ENCODE results near the gene ARHGAP18. TPM values are rescaled to one million over a fixed set of nuclear protein-coding genes. Genes with fewer than 3 reads are reported as not detected.

Gene ARHGAP18, protein sequence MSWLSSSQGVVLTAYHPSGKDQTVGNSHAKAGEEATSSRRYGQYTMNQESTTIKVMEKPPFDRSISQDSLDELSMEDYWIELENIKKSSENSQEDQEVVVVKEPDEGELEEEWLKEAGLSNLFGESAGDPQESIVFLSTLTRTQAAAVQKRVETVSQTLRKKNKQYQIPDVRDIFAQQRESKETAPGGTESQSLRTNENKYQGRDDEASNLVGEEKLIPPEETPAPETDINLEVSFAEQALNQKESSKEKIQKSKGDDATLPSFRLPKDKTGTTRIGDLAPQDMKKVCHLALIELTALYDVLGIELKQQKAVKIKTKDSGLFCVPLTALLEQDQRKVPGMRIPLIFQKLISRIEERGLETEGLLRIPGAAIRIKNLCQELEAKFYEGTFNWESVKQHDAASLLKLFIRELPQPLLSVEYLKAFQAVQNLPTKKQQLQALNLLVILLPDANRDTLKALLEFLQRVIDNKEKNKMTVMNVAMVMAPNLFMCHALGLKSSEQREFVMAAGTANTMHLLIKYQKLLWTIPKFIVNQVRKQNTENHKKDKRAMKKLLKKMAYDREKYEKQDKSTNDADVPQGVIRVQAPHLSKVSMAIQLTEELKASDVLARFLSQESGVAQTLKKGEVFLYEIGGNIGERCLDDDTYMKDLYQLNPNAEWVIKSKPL
- total RNA-seq = 10 to 100 TPM in 3 of 8 experiments, 1 to 10 TPM in 4, under 1 TPM in 1; 0.67 to 99.5 (median 3.6) TPM

DNA sequence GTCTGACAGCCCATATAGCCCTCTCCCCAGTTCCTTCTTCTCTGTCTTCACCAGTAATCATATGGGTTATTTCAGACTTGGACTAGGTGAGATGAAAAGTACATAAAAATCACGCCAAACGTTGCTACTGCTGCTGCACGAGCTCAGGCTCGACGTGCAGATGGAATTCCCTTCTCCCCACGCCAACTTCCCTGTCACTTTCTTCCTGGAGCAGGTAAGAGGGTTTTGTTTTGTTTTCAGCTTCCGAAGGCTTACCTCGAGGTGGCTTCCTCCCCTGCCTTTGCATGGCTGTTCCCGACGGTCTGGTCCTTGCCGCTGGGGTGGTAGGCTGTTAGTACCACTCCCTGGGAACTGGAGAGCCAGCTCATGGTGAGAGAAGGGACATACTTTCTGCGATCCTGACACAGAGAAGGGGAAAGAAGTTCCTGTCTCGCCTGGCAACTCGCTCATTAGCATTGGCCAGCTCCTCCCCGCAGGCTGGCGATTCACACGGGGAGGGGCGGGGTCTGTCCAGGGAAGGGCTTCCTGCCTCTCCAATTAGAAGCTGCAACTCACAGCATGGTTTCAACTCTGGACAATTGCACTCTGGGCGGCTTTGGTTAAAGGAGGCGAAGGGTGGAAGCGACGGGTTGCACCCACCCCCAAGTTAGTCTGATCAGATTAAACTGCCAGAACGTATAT, at the start of gene ARHGAP18:
ARHGAP18 (minus strand) TSS at position 409 of the 681 bp plus-strand sequence; CDS start at position 368, 41 bp downstream.
- in situ Hi-C loops (cut with MboI; ENCODE audit: low pct_unique_long_range_greater_than_20kb in 2 of 9, low sequenced_read_pairs in 9 of 9, unreplicated experiment in 9 of 9) = loop anchor here in 1 of 9 experiments (25.0 kb wide), 1 partner anchor 98 kb away; no protein-coding TSS in a partner anchor
- Histone ChIP-seq H3K27ac (no peak within 1 kb of the TSS), H3K4me3 (peak within 1 kb of the TSS; percentile 19 to 38 (median 33)), H3K4me1 (replicated peaks in 1 of 2) (peaks cover 0 to 2% of the 10 kb centered on the region in 2 donors)
- WGBS, 10 experiments = 0 to 10% (median 0%) methylated on average over 4 to 12 of the region's 23 CpGs; no CpG with 5 or more reads in 1 of the 10 experiments
- peak; percentile 97 to 99 (median 98) for ATAC-seq (replicated peaks in 6 of 8)

DNA sequence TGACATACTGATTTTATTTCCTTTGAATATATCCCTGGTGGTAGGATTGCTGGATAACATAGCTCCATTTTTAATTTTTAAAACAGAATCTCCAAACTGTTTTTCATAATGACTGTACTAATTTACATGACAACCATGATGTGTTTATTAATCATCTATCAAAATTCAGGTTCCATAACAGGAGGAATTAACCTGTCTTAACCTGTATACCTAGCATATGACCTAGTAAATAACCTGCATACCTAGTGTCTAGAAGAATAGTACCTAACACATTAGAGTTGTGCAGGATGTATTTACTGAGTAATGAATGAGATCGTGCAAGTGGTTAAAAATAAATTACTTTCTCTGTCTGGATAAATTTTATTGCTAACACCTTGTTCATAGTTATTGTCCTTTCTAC, 45.8 kb upstream of the ARHGAP18 start:
- H3K27ac ChIP-seq = no peak overlapping the region
- 80 to 100% (median 100%) methylated on average over 1 of the region's 1 CpG; no CpG with 5 or more reads in 2 of the 10 experiments for WGBS, 10 experiments
- in situ Hi-C loops (cut with MboI; ENCODE audit: low pct_unique_long_range_greater_than_20kb in 2 of 9, low sequenced_read_pairs in 9 of 9, unreplicated experiment in 9 of 9) = no loop called here
- H3K4me3 ChIP-seq = no peak overlapping the region
- no peaks in the 10 kb centered on the region for H3K4me1 ChIP-seq (replicated peaks in 1 of 2)
- ATAC-seq (replicated peaks in 6 of 8) = no peak

DNA sequence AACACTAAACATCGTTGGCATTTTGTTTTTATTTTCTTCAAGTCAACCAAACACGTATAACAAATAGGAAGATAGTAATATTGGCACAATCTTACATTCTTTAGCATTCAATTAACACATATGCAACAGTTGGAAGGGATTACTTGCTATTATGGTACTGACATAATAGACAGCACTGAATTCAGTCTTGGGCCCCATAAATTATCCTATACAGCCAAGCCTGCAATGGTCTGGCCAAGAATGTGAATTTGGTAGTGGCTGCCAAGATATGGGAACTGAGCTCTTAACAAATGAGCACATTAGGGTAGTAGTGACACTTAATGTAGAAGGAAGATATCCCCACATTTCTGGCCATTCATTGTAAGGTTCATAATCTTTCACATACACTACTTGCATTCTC, 44.8 kb upstream of the ARHGAP18 start:
- WGBS, 10 experiments = 0 to 100% (median 63%) methylated on average over 1 to 2 of the region's 2 CpGs; no CpG with 5 or more reads in 1 of the 10 experiments
- H3K27ac ChIP-seq = no peak overlapping the region
- in situ Hi-C loops (cut with MboI; ENCODE audit: low pct_unique_long_range_greater_than_20kb in 2 of 9, low sequenced_read_pairs in 9 of 9, unreplicated experiment in 9 of 9) = no loop called here
- ATAC-seq (replicated peaks in 6 of 8) = no peak
- no peaks in the 10 kb centered on the region for H3K4me1 ChIP-seq (replicated peaks in 1 of 2)
- H3K4me3 ChIP-seq = no peak overlapping the region

DNA sequence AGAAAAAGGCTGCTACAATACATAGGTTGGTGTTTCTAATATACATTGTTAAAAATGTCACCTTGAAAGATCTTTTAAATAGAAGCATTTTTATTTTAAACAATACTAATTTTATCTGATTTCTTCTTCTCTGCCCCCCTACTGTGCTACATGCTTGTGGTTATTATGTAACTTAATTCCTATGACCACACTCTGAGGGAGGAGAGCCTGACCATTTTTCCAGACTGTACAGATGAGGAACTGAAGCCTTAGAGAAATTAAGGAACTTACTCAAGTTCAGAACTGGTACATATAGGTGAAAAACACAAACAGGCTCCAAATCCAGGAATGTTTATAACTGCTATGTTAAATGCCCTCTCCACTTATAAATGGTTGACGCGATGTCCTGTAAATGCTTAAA, 43.4 kb upstream of the ARHGAP18 start:
- Histone ChIP-seq H3K27ac (no peak overlapping the region), H3K4me3 (no peak overlapping the region), H3K4me1 (replicated peaks in 1 of 2) (no peaks in the 10 kb centered on the region)
- in situ Hi-C loops (cut with MboI; ENCODE audit: low pct_unique_long_range_greater_than_20kb in 2 of 9, low sequenced_read_pairs in 9 of 9, unreplicated experiment in 9 of 9) = no loop called here
- 83 to 100% (median 100%) methylated on average over 1 to 2 of the region's 2 CpGs; no CpG with 5 or more reads in 3 of the 10 experiments for WGBS, 10 experiments
- ATAC-seq (replicated peaks in 6 of 8) = no peak

DNA sequence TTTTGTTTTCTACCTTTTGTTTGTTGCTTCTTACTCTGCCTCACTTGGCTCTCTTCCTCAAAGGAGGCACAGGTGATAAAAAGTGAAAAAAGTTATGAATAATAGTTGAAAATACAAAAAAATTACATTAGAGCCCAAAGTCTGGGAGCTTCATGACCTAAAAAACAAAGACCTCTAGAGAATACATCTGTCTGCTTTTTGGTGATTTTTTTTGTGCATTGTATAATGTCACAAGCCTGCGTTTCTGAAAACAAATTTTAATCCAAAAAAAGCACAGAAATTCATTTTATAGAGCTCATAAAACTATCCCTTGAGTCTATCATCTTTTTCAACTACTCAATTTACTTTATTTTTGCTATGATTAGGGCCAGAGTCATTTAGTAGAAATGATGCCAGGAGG, 41.4 kb upstream of the ARHGAP18 start:
- WGBS, 10 experiments = 30 to 100% (median 83%) methylated on average over 1 of the region's 1 CpG; no CpG with 5 or more reads in 2 of the 10 experiments
- no peak overlapping the region for H3K4me3 ChIP-seq
- ATAC-seq (replicated peaks in 6 of 8) = no peak
- peaks cover 4% of the 10 kb centered on the region in 2 donors for H3K4me1 ChIP-seq (replicated peaks in 1 of 2)
- in situ Hi-C loops (cut with MboI; ENCODE audit: low pct_unique_long_range_greater_than_20kb in 2 of 9, low sequenced_read_pairs in 9 of 9, unreplicated experiment in 9 of 9) = no loop called here
- H3K27ac ChIP-seq = no peak overlapping the region

DNA sequence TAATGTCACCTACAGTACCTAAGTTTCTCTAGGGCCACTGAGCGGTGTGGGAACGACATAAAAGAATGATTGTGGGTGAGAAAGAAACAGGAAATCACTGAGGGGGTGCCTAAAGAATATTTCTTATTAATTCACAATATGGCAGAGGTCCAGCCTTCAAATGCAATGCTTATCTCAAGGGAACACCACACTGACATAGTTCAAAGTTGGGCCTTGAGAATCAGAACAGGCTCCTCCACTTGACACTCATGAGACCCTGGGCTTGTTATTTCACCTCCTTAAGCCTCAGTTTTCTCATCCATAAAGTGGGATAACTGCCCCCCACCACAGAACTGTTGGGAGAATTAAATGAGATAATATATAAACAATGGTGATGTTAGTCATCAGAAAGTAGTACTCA, 40.4 kb upstream of the ARHGAP18 start:
- Histone ChIP-seq H3K4me3 (no peak overlapping the region), H3K4me1 (replicated peaks in 1 of 2) (peaks cover 4% of the 10 kb centered on the region in 2 donors), H3K27ac (no peak overlapping the region)
- in situ Hi-C loops (cut with MboI; ENCODE audit: low pct_unique_long_range_greater_than_20kb in 2 of 9, low sequenced_read_pairs in 9 of 9, unreplicated experiment in 9 of 9) = no loop called here
- 67 to 100% (median 86%) methylated on average over 1 to 2 of the region's 2 CpGs; no CpG with 5 or more reads in 3 of the 10 experiments for WGBS, 10 experiments
- no peak for ATAC-seq (replicated peaks in 6 of 8)

DNA sequence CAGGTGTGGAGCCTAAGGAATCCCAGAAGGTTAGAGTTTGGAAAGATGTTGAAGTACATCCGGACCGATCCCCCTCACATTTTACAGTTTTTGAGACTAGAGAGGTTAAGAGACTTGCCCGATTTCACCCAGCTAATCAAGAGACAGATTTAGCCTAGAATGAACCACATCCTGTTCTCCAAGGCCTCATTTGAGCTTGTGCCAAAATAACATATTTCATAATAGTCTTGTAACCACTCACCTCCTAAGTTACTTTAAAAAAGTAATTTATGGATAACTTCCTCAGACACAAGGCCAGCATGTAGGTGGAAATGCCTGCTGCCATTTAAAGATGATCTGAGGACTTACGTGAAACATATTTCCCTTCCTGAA, 39.8 kb upstream of the ARHGAP18 start:
- no peak for ATAC-seq (replicated peaks in 6 of 8)
- WGBS, 10 experiments = 30 to 100% (median 80%) methylated on average over 2 to 4 of the region's 4 CpGs; no CpG with 5 or more reads in 1 of the 10 experiments
- Histone ChIP-seq H3K4me3 (no peak overlapping the region), H3K27ac (no peak overlapping the region), H3K4me1 (replicated peaks in 1 of 2) (peaks cover 4% of the 10 kb centered on the region in 2 donors)
- in situ Hi-C loops (cut with MboI; ENCODE audit: low pct_unique_long_range_greater_than_20kb in 2 of 9, low sequenced_read_pairs in 9 of 9, unreplicated experiment in 9 of 9) = loop anchor here in 3 of 9 experiments (10.0 to 25.0 kb wide), 2 partner anchors 137 to 155 kb away; no protein-coding TSS in a partner anchor

DNA sequence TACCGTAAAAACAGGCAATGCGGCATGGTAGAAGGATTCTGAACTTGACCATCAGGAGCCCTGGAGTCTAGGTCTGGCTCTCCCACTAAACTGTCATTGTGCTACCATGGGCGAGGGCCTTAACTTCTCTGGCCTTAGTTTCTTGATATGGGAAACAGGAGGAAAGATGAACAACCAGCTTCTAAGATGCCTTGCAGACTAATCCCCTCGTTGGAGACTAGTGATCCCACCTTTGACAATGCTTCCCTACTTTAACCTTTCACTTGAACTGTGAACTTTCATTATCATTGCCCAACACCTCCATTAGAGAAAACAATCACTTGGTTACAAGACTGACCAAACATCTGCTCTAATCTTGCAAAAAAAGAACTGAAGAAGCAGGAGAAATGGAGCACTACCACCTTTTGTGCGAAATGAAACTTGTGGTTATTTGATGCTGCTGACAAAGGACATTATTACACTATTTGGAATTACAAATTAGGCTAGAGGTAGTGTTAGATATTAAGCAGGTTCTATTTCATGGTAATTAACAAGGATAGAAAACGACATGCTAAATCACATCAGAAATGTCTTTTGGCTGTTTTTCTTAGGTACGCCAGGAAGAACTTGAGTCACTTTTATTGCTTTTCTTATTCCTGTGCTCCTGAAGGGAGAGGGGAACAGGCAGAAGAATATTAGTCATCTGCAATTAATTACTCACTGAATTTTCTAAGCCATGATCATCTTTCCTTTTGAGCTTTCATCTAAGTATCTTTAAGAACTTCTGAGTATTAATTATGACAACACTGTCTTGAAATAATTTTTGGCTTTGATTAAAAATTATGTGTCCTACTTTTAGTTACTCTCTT, 39.1 kb upstream of the ARHGAP18 start:
- H3K4me3 ChIP-seq = no peak overlapping the region
- in situ Hi-C loops (cut with MboI; ENCODE audit: low pct_unique_long_range_greater_than_20kb in 2 of 9, low sequenced_read_pairs in 9 of 9, unreplicated experiment in 9 of 9) = loop anchor here in 3 of 9 experiments (10.0 to 25.0 kb wide), 2 partner anchors 137 to 154 kb away; no protein-coding TSS in a partner anchor
- H3K4me1 ChIP-seq (replicated peaks in 1 of 2) = peaks cover 4% of the 10 kb centered on the region in 2 donors
- WGBS, 10 experiments = 47 to 96% (median 81%) methylated on average over 3 to 7 of the region's 7 CpGs; no CpG with 5 or more reads in 1 of the 10 experiments
- no peak for ATAC-seq (replicated peaks in 6 of 8)
- H3K27ac ChIP-seq = no peak overlapping the region

DNA sequence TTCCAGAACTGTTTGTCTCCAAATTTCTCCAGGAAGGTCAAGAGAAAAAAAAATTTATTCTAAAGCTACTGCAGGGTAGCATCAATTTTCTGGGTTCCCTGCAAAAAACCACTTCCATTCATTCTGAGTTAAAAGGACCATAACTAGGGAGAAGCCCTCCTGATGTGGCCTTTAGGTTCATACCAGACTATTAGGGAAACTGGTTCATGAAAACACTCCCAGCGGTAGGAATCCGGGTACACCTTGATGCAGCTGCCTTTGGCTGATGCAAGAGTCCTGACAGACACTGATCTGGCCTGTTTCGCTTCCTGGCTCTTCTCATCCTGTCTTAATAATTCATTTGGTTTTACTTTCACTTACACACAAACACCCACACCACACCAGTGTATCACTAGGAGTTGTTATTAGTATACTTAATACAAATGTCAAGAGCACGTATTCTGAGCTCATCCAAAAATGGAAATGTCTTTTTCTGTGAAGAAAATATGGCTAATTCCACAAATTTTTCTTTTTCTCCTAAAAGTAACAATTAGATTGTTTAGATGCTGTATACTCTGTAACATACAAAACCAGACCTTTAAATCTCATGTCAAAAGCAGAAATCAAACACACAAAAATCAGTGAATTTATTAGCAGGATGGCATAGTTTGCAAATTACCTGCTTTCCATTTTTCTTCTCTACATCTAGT, 38.4 kb upstream of the ARHGAP18 start:
- Histone ChIP-seq H3K4me1 (replicated peaks in 1 of 2) (peaks cover 4% of the 10 kb centered on the region in 2 donors), H3K4me3 (no peak overlapping the region), H3K27ac (peak overlapping the region in 1 of 2 donors; percentile 30)
- WGBS, 10 experiments = 52 to 100% (median 82%) methylated on average over 1 to 4 of the region's 4 CpGs; no CpG with 5 or more reads in 1 of the 10 experiments
- ATAC-seq (replicated peaks in 6 of 8) = peak in 6 of 8 experiments; percentile 38 to 93 (median 76)
- in situ Hi-C loops (cut with MboI; ENCODE audit: low pct_unique_long_range_greater_than_20kb in 2 of 9, low sequenced_read_pairs in 9 of 9, unreplicated experiment in 9 of 9) = loop anchor here in 3 of 9 experiments (10.0 to 25.0 kb wide), 2 partner anchors 136 to 154 kb away; no protein-coding TSS in a partner anchor

DNA sequence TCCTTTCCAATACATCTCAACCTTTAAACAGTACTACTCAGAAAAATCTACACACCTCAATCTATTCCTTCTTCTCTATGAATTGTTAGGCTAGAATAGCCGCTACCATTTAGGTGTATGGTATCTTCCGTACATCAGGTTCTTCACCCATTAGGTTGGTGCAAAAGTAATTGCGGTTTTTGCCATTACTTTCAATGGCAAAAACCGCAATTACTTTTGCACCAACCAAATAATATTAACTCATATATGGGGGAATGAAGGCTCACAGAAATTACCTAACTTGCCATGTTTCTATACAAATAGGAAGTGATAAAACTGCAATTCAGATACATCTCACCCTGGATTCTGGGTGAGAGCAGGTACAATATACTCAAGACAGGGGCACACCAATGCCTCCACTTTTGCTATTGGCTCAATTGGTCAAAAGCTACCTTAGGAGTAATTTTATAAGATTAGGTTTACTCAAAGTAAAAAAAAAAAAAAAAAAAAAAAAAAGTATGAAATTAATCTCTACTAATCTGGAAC, 37.7 kb upstream of the ARHGAP18 start:
- Histone ChIP-seq H3K27ac (no peak overlapping the region), H3K4me3 (no peak overlapping the region), H3K4me1 (replicated peaks in 1 of 2) (peaks cover 4% of the 10 kb centered on the region in 2 donors)
- ATAC-seq (replicated peaks in 6 of 8) = no peak
- 60 to 100% (median 94%) methylated on average over 1 to 4 of the region's 4 CpGs; no CpG with 5 or more reads in 1 of the 10 experiments for WGBS, 10 experiments
- in situ Hi-C loops (cut with MboI; ENCODE audit: low pct_unique_long_range_greater_than_20kb in 2 of 9, low sequenced_read_pairs in 9 of 9, unreplicated experiment in 9 of 9) = loop anchor here in 3 of 9 experiments (10.0 to 25.0 kb wide), 2 partner anchors 135 to 153 kb away; no protein-coding TSS in a partner anchor

DNA sequence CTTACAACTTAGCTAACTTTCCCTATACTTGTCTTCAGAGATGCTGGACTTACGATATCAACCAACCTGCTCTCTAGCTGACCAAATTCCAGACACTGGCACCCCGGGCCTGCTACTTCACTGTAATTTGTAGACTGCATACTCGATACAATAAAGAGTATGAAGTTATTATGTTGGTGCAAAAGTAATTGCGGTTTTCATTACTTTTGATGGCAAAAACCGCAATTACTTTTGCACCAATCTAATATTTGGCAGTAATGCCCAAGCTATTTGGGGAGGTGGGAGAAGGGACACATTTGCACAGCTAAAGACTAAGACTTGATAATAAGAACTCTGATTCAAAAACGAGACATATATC, 34.9 kb upstream of the ARHGAP18 start:
- Histone ChIP-seq H3K27ac (no peak overlapping the region), H3K4me1 (replicated peaks in 1 of 2) (peaks cover 4% of the 10 kb centered on the region in 2 donors), H3K4me3 (no peak overlapping the region)
- ATAC-seq (replicated peaks in 6 of 8) = no peak
- WGBS, 10 experiments = 49 to 100% (median 93%) methylated on average over 2 to 6 of the region's 6 CpGs
- in situ Hi-C loops (cut with MboI; ENCODE audit: low pct_unique_long_range_greater_than_20kb in 2 of 9, low sequenced_read_pairs in 9 of 9, unreplicated experiment in 9 of 9) = loop anchor here in 3 of 9 experiments (10.0 to 25.0 kb wide), 2 partner anchors 133 to 150 kb away; no protein-coding TSS in a partner anchor
